Thymus (tissue), 11 donors: ENCODE data around the gene HSD17B8. TPM values are rescaled to one million over a fixed set of nuclear protein-coding genes. Genes with fewer than 3 reads are reported as not detected.

Experiments used
- DNase-seq, 9 donors: peaks; one replicate each; pipeline ENCODE4 v3.0.0-alpha.2; 2013; ENCODE audit warnings: low spot score in 9 of 9, low read depth in 6 of 9, missing footprints in 1 of 9
- H3K27ac ChIP-seq, 2 donors: one replicate each; pipeline ENCODE4 v1.5.1; 2013; ENCODE audit warnings: control low read depth in 1 of 2, low read depth in 1 of 2, low read length in 1 of 2, mild to moderate bottlenecking in 1 of 2, moderate library complexity in 1 of 2
- H3K27me3 ChIP-seq, 2 donors: one replicate each; pipeline ENCODE4 v1.5.1; 2013; ENCODE audit warnings: low read length in 1 of 2; ENCODE audit not compliant: control insufficient read depth in 2 of 2, insufficient read depth in 1 of 2
- H3K36me3 ChIP-seq, 2 donors: one replicate each; pipeline ENCODE4 v1.5.1; 2013; ENCODE audit warnings: low read length in 1 of 2, mild to moderate bottlenecking in 1 of 2, moderate library complexity in 1 of 2; ENCODE audit not compliant: control insufficient read depth in 2 of 2, insufficient read depth in 2 of 2
- H3K4me1 ChIP-seq, 2 donors: one replicate each; pipeline ENCODE4 v1.5.1; 2013; ENCODE audit warnings: low read length in 2 of 2; ENCODE audit not compliant: control insufficient read depth in 2 of 2, insufficient read depth in 2 of 2
- H3K4me3 ChIP-seq, 2 donors: one replicate each; pipeline ENCODE4 v1.5.1; 2013; ENCODE audit warnings: low read length in 2 of 2, control low read depth in 1 of 2, mild to moderate bottlenecking in 1 of 2
- H3K9me3 ChIP-seq, 2 donors: one replicate each; pipeline ENCODE4 v1.5.1; 2013; ENCODE audit warnings: low read length in 1 of 2, mild to moderate bottlenecking in 1 of 2; ENCODE audit not compliant: control insufficient read depth in 2 of 2, insufficient read depth in 1 of 2
- WGBS: extraction: QIAGEN DNeasy Blood & Tissue Kit; methylation state at CpG from one replicate; pipeline ENCODE4 v1.1.7; 2013; 5-methylcytosine and 5-hydroxymethylcytosine counted together
- polyA plus RNA-seq: library from polyadenylated mRNA; stranded (reverse); fragments of 200-250 nt; gene quantifications from one replicate; pipeline ENCODE4 v1.2.3, GENCODE V29; 2013
- total RNA-seq: library from RNA; stranded (reverse); fragments of 120-200 nt; gene quantifications from one replicate; pipeline ENCODE4 v1.2.4, GENCODE V29; 2013
- donor health status: healthy.

The HSD17B8 gene
- total and polyA plus RNA-seq, 2 donors = 15.7 to 31.3 TPM

DNA sequence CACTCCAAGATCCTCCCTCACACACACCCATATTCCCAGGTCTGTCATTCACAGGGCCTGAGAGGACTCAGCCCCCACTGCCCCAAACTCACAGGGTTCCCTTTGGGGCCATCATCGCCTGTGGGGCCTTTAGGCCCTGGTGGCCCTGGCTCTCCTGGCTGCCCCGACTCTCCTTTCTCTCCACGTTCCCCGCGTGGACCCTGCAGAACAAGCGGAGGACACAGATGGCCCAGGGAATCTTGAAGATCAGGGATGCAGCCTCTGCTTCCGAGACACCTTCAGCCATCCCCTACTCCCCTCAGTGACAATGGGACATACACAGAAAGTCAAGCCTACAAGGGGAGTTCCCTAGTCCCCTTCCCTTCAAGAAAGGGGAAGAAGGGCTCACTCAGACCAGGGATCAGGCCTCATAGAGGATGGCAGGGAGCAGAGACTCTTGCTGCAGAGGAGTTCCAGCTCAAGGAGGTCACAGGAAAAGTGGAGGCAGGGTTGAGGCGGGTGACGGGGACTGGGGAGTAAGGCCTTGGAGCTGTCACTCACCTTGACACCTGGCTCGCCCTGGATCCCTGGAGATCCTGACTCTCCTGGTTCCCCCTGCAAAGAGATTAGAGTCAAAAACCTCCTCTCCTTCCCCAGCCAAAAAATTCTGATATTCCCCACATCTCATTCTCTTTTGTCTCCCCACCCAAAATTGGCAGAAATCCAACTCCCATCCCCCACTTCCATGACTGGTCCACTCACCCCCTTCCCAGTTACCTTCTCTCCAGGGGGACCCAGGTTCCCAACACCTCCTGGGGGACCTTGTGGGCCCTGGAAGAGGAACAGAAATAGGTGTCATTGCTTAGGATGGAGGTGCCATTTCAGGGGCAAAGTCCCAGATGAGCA lies 34.9 kb upstream of the HSD17B8 start:
- no peak overlapping the region for H3K27ac ChIP-seq
- no peaks in the 10 kb centered on the region for H3K9me3 ChIP-seq
- no peak for DNase-seq
- no peaks in the 10 kb centered on the region for H3K36me3 ChIP-seq
- H3K27me3 ChIP-seq = peaks cover 0 to 23% of the 10 kb centered on the region in 2 donors
- 93% methylated on average over 10 of the region's 10 CpGs for WGBS
- no peaks in the 10 kb centered on the region for H3K4me1 ChIP-seq
- no peak overlapping the region for H3K4me3 ChIP-seq

GRCh38 chr6:33170176-33171015 lies 34.1 kb upstream of the HSD17B8 start:
- DNase-seq = no peak
- Histone ChIP-seq H3K27me3 (peaks cover 0 to 24% of the 10 kb centered on the region in 2 donors), H3K36me3 (no peaks in the 10 kb centered on the region), H3K4me1 (no peaks in the 10 kb centered on the region), H3K9me3 (no peaks in the 10 kb centered on the region), H3K4me3 (no peak overlapping the region), H3K27ac (no peak overlapping the region)
- WGBS = 85% methylated on average over 9 of the region's 9 CpGs

DNA sequence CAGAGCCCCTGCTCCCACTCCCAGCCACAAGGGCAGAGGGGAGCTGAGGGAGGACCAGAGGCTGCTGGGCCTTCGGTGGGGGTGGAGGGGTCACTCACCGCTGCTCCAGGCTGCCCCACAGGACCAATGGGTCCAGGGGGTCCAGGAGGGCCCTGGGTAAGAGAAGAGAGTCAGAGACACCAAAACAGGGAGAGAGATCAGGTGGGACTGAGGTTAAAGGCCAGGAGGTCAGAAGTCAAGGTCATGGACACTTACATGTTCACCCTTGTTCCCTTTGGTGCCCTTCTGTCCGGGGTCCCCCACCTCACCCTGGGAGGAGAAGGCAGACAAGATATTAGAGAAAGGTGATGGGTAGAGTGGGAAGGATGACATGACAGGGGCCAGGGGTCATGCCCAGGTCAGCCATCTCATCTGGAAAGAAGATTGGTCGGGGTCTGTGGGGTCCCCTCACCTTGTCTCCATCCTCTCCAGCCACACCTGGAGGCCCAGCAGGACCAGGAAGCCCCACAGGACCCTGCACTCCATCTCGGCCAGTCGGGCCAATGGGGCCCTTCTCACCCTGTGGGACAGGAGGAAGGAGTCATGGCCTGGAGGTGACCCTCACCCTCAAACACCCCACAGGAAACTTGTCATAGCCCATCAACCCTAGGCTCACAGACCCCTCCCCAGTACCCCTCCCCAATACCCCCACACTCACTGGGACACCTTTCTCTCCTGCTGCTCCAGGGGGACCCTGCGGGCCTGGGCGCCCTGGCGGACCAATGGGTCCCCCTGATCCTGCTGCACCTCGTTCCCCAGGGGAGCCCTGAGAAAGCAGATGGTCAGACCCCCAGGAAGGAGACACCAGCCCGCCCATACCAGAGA lies 33.2 kb upstream of the HSD17B8 start:
- Histone ChIP-seq H3K4me3 (no peak overlapping the region), H3K9me3 (no peaks in the 10 kb centered on the region), H3K36me3 (no peaks in the 10 kb centered on the region), H3K4me1 (no peaks in the 10 kb centered on the region), H3K27me3 (peaks cover 0 to 19% of the 10 kb centered on the region in 2 donors), H3K27ac (no peak overlapping the region)
- 87% methylated on average over 11 of the region's 11 CpGs for WGBS
- no peak for DNase-seq

- H3K36me3 ChIP-seq = no peaks in the 10 kb centered on the region
- no peaks in the 10 kb centered on the region for H3K4me1 ChIP-seq
- no peak overlapping the region for H3K27ac ChIP-seq
- 85% methylated on average over 8 of the region's 8 CpGs for WGBS
- no peaks in the 10 kb centered on the region for H3K9me3 ChIP-seq
- peaks cover 0 to 19% of the 10 kb centered on the region in 2 donors for H3K27me3 ChIP-seq
- H3K4me3 ChIP-seq = no peak overlapping the region
- DNase-seq = no peak
Observed at GRCh38 chr6:33171880-33172687, 32.4 kb upstream of the HSD17B8 start.

GRCh38 chr6:33172688-33173534 lies 31.5 kb upstream of the HSD17B8 start:
- Histone ChIP-seq H3K4me3 (no peak overlapping the region), H3K4me1 (no peaks in the 10 kb centered on the region), H3K36me3 (no peaks in the 10 kb centered on the region), H3K27ac (no peak overlapping the region), H3K9me3 (no peaks in the 10 kb centered on the region), H3K27me3 (peaks cover 0 to 19% of the 10 kb centered on the region in 2 donors)
- WGBS = 80% methylated on average over 16 of the region's 16 CpGs
- no peak for DNase-seq

GRCh38 chr6:33173535-33174180 lies 30.8 kb upstream of the HSD17B8 start:
- WGBS = 65% methylated on average over 11 of the region's 11 CpGs
- Histone ChIP-seq H3K36me3 (no peaks in the 10 kb centered on the region), H3K4me1 (no peaks in the 10 kb centered on the region), H3K27ac (no peak overlapping the region), H3K4me3 (no peak overlapping the region), H3K27me3 (peaks cover 0 to 17% of the 10 kb centered on the region in 2 donors), H3K9me3 (no peaks in the 10 kb centered on the region)
- no peak for DNase-seq

- Histone ChIP-seq H3K27ac (no peak overlapping the region), H3K9me3 (no peaks in the 10 kb centered on the region), H3K27me3 (peaks cover 0 to 17% of the 10 kb centered on the region in 2 donors), H3K36me3 (no peaks in the 10 kb centered on the region), H3K4me1 (no peaks in the 10 kb centered on the region), H3K4me3 (no peak overlapping the region)
- no peak for DNase-seq
- WGBS = 93% methylated on average over 4 of the region's 4 CpGs
Observed at GRCh38 chr6:33174784-33175183, 29.7 kb upstream of the HSD17B8 start.
